Ovary (tissue), 9 donors: ENCODE measurements around the gene PDLIM7. TPM values are rescaled to one million over a fixed set of nuclear protein-coding genes. Genes with fewer than 3 reads are reported as not detected.

Experiments
- DNase-seq, 5 donors: peaks; one replicate each; pipeline ENCODE4 v3.0.0-alpha.2; 2019 to 2020
- H3K27ac ChIP-seq, 2 donors: fragments of 200-600 bp; one replicate each; pipeline versions ENCODE4 v1.5.1 to v1.8.0; 2019 to 2022
- H3K27me3 ChIP-seq: fragments of 200-600 bp; one replicate; pipeline ENCODE4 v1.8.0; 2022
- H3K36me3 ChIP-seq: fragments of 200-600 bp; sonication (generic); one replicate; pipeline ENCODE4 v1.5.1; 2019
- H3K4me1 ChIP-seq: one replicate; pipeline ENCODE4 v1.8.1; 2013; ENCODE audit warnings: mild to moderate bottlenecking, moderate library complexity; ENCODE audit not compliant: insufficient read depth
- H3K4me3 ChIP-seq: fragments of 200-600 bp; sonication (generic); one replicate; pipeline ENCODE4 v1.5.1; 2017
- H3K9me3 ChIP-seq, 2 donors: fragments of 200-600 bp in 1 of 2; sonication (generic) in 1 of 2; one replicate each; pipeline versions ENCODE4 v1.5.1 to v1.8.1; 2013 to 2019; ENCODE audit warnings: mild to moderate bottlenecking in 1 of 2, moderate library complexity in 1 of 2
- EP300 ChIP-seq: sonication (generic); formaldehyde crosslinking; IDR thresholded peaks from one replicate; pipeline ENCODE4 v1.6.1; 2017; ENCODE audit warnings: antibody characterized with exemption
- POLR2A ChIP-seq: fragments of 450-650 bp; IDR thresholded peaks from one replicate; pipeline ENCODE4 v1.6.1; 2017; ENCODE audit warnings: antibody characterized with exemption, mild to moderate bottlenecking, moderate library complexity
- WGBS, 3 donors: extraction: QIAGEN DNeasy Blood & Tissue Kit in 1 of 3; methylation state at CpG; one replicate each; pipeline versions ENCODE4 v1.1.5 to v1.1.7; 2013 to 2017; 5-methylcytosine and 5-hydroxymethylcytosine counted together
- intact Hi-C, 4 donors: fragments of 100-400 bp; cut with DNase I; formaldehyde crosslinking; loops; one replicate each; pipeline versions ENCODE4 v1.11.0 to v1.15.1; 2022 to 2023
- polyA plus RNA-seq, 2 donors: library from polyadenylated mRNA; stranded (reverse); fragments of 200-250 nt in 1 of 2; fragments of 350-450 nt in 1 of 2; fragmentation: Illumina TruSeq in 1 of 2; extraction: RNeasy Lipid Tissue Mini Kit (QIAGEN cat#74804) in 1 of 2; gene quantifications; one replicate each; pipeline ENCODE4 v1.2.3, GENCODE V29; 2013 to 2014
- total RNA-seq, 7 donors: library from RNA; depleted of rRNA in 2 of 7; stranded (reverse); fragments of >200 nt in 2 of 7; fragmentation: NEBNext Ultra II Directional in 3 of 7; extraction: Animal tissue kit (Norgen Biotek cat#: 25700) in 3 of 7; gene quantifications; one replicate each; pipeline versions ENCODE4 v1.1.0 to v1.2.4, GENCODE V29; 2016 to 2023
- TF ChIP-seq, protein P1 (sequence below), 3 donors: fragments of 450-650 bp in 2 of 3; fragments of 200-600 bp in 1 of 3; IDR thresholded peaks; one replicate each; pipeline versions ENCODE4 v1.5.1 to v1.8.0; 2016 to 2022; ENCODE audit warnings: antibody characterized with exemption in 3 of 3, mild to moderate bottlenecking in 1 of 3
- donor health status: DM: no; HTN: no; CAD: no; lungs with moderate emphysema.
- donor health status: DM: no; HTN: no; CAD: no.
- donor health status: Bipolar disorder and iron deficiency.
- donor health status: DM: yes; HTN: yes; CAD: no.
- donor health status: DM: no; HTN: no; CAD: no.
- donor health status: DM: yes; HTN: yes; CAD: no.

PDLIM7 gene
- total and polyA plus RNA-seq, 9 donors: 25.7 to 243 (median 83.3) TPM

GRCh38 chr5:177507596-177508220 lies 10.3 kb upstream of the PDLIM7 start:
- intact Hi-C loops: loop anchor here in 1 of 4 donors (10.0 kb wide), 1 partner anchor 193 kb away; the partner anchor contains the start of gene MXD3
- WGBS, 3 donors: 89 to 92% (median 91%) methylated on average over 17 of the region's 17 CpGs

GRCh38 chr5:177507165-177507564 lies 9.8 kb upstream of the PDLIM7 start:
- intact Hi-C loops: loop anchor here in 1 of 4 donors (10.0 kb wide), 1 partner anchor 192 kb away; the partner anchor contains the start of gene MXD3
- TF ChIP-seq POLR2A (no peak), EP300 (no peak)
- TF ChIP-seq, protein P1, sequence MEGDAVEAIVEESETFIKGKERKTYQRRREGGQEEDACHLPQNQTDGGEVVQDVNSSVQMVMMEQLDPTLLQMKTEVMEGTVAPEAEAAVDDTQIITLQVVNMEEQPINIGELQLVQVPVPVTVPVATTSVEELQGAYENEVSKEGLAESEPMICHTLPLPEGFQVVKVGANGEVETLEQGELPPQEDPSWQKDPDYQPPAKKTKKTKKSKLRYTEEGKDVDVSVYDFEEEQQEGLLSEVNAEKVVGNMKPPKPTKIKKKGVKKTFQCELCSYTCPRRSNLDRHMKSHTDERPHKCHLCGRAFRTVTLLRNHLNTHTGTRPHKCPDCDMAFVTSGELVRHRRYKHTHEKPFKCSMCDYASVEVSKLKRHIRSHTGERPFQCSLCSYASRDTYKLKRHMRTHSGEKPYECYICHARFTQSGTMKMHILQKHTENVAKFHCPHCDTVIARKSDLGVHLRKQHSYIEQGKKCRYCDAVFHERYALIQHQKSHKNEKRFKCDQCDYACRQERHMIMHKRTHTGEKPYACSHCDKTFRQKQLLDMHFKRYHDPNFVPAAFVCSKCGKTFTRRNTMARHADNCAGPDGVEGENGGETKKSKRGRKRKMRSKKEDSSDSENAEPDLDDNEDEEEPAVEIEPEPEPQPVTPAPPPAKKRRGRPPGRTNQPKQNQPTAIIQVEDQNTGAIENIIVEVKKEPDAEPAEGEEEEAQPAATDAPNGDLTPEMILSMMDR (IDR thresholded peaks at IDR 0.05): no peak
- no peak overlapping the region for H3K4me3 ChIP-seq
- DNase-seq: no peak
- H3K36me3 ChIP-seq: no peaks in the 10 kb centered on the region
- H3K9me3 ChIP-seq: no peaks in the 10 kb centered on the region
- H3K27ac ChIP-seq: no peak overlapping the region
- no peaks in the 10 kb centered on the region for H3K4me1 ChIP-seq
- WGBS, 3 donors: 78 to 83% (median 78%) methylated on average over 9 of the region's 9 CpGs
- no peaks in the 10 kb centered on the region for H3K27me3 ChIP-seq

More at GRCh38 chr5:177507596-177508220, 10.3 kb upstream of the PDLIM7 start:
- H3K4me3 ChIP-seq: no peak overlapping the region
- H3K36me3 ChIP-seq: no peaks in the 10 kb centered on the region
- H3K9me3 ChIP-seq: no peaks in the 10 kb centered on the region
- DNase-seq: no peak
- TF ChIP-seq EP300 (no peak), POLR2A (no peak)
- TF ChIP-seq, protein P1 (IDR thresholded peaks at IDR 0.05): no peak
- no peaks in the 10 kb centered on the region for H3K4me1 ChIP-seq
- no peak overlapping the region for H3K27ac ChIP-seq
- H3K27me3 ChIP-seq: no peaks in the 10 kb centered on the region

DNA sequence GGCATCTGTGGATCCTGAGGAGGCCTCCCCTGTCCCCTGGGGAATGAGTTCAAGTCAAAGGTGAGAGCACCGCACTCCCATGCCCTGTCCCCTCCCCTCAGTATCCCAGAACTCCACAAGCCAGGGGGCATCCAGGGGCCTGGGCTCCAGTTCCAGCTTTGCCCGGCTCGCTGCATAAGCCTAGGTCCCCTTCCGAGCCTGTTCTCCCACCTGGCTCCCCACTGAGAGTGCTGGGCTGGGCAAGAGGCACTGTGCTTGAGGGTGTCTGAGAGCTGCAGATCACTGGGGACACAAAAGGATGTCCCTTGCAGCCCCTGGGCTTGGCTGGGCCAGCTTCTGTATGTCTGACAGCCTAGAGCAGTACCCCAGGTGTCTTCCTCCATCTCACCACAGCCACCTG lies 7.7 kb upstream of the PDLIM7 start:
- H3K4me1 ChIP-seq: no peaks in the 10 kb centered on the region
- whole genome bisulfite sequencing, 3 donors: 87 to 95% (median 93%) methylated on average over 4 of the region's 4 CpGs
- no peaks in the 10 kb centered on the region for H3K27me3 ChIP-seq
- DNase-seq: no peak
- no peak overlapping the region for H3K4me3 ChIP-seq
- no peaks in the 10 kb centered on the region for H3K36me3 ChIP-seq
- H3K9me3 ChIP-seq: no peaks in the 10 kb centered on the region
- intact Hi-C loops: loop anchor here in 1 of 4 donors (10.0 kb wide), 1 partner anchor 190 kb away; the partner anchor contains the start of gene MXD3
- TF ChIP-seq POLR2A (no peak), EP300 (no peak)
- TF ChIP-seq, protein P1 (IDR thresholded peaks at IDR 0.05): no peak
- no peak overlapping the region for H3K27ac ChIP-seq

- Histone ChIP-seq H3K4me1 (no peaks in the 10 kb centered on the region), H3K27ac (no peak overlapping the region), H3K36me3 (no peaks in the 10 kb centered on the region), H3K4me3 (no peak overlapping the region), H3K9me3 (no peaks in the 10 kb centered on the region), H3K27me3 (no peaks in the 10 kb centered on the region)
- DNase-seq: no peak
- intact Hi-C loops: loop anchor here in 3 of 4 donors (5.0 to 10.0 kb wide), 2 partner anchors 112 to 190 kb away; partner anchors contain the start of gene MXD3 (in 1 of the 3)
- no peak for TF ChIP-seq EP300
- TF ChIP-seq POLR2A: no peak
- TF ChIP-seq, protein P1 (IDR thresholded peaks at IDR 0.05): no peak
- 89 to 92% (median 90%) methylated on average over 39 to 47 of the region's 47 CpGs for WGBS, 3 donors
Observed at GRCh38 chr5:177504086-177505056, 7.0 kb upstream of the PDLIM7 start.
